RWPE2 (cell line): ENCODE data around the gene SRR.

Source experiments
- ATAC-seq: fragments of 200-7000 bp; cut with Tn5 transposase; 3 replicates; pipeline ENCODE4 v1.9.1; 2021; ENCODE audit warnings: low read depth
- DNase-seq: peaks from one replicate; pipeline ENCODE4 v3.0.0-alpha.2; 2020; ENCODE audit warnings: low spot score
- H3K27ac ChIP-seq: fragments of 450-650 bp; 2 replicates; pipeline ENCODE4 v1.5.1; 2017; ENCODE audit warnings: mild to moderate bottlenecking; ENCODE audit not compliant: poor library complexity, severe bottlenecking
- H3K27me3 ChIP-seq: fragments of 250-450 bp; sonication (Bioruptor Pico); 2 replicates; pipeline ENCODE4 v1.5.1; 2021; ENCODE audit warnings: mild to moderate bottlenecking, moderate library complexity; ENCODE audit not compliant: insufficient read depth, poor library complexity, severe bottlenecking
- H3K36me3 ChIP-seq: fragments of 250-450 bp; sonication (Bioruptor Pico); 2 replicates; pipeline ENCODE4 v1.5.1; 2020; ENCODE audit warnings: low read depth, mild to moderate bottlenecking, moderate library complexity
- H3K4me1 ChIP-seq: fragments of 250-450 bp; sonication (Bioruptor Pico); 2 replicates; pipeline ENCODE4 v1.5.1; 2021; ENCODE audit warnings: mild to moderate bottlenecking, moderate library complexity; ENCODE audit not compliant: insufficient read depth, poor library complexity, severe bottlenecking
- H3K4me3 ChIP-seq: fragments of 250-450 bp; sonication (Bioruptor Pico); 2 replicates; pipeline ENCODE4 v1.5.1; 2021; ENCODE audit warnings: mild to moderate bottlenecking, moderate library complexity; ENCODE audit not compliant: severe bottlenecking
- H3K9me3 ChIP-seq: fragments of 250-450 bp; sonication (Bioruptor Pico); 2 replicates; pipeline ENCODE4 v1.5.1; 2021; ENCODE audit warnings: mild to moderate bottlenecking, moderate library complexity; ENCODE audit not compliant: severe bottlenecking
- CTCF ChIP-seq: fragments of 450-650 bp; IDR thresholded peaks from one replicate; pipeline ENCODE4 v1.5.1; 2017; ENCODE audit warnings: mild to moderate bottlenecking, moderate library complexity; ENCODE audit not compliant: poor library complexity, severe bottlenecking

Gene SRR

GRCh38 chr17:2338315-2338657, 34.5 kb downstream of the SRR start:
- ATAC-seq (no peak), DNase-seq (no peak)
- TF ChIP-seq CTCF: no peak
- Histone ChIP-seq H3K4me3 (peak overlapping the region; percentile 82), H3K27me3 (no peaks in the 10 kb centered on the region), H3K4me1 (peaks cover 6% of the 10 kb centered on the region), H3K36me3 (peaks cover 42% of the 10 kb centered on the region), H3K9me3 (no peaks in the 10 kb centered on the region), H3K27ac (peak overlapping the region; percentile 62)

- no peaks in the 10 kb centered on the region for H3K9me3 ChIP-seq
- DNase-seq (no peak), ATAC-seq (no peak)
- no peaks in the 10 kb centered on the region for H3K27me3 ChIP-seq
- TF ChIP-seq CTCF: no peak
- H3K4me1 ChIP-seq: peaks cover 9% of the 10 kb centered on the region
- H3K27ac ChIP-seq: no peak overlapping the region
- no peak overlapping the region for H3K4me3 ChIP-seq
- peaks cover 29% of the 10 kb centered on the region for H3K36me3 ChIP-seq
Measured at GRCh38 chr17:2343421-2343820, 39.7 kb downstream of the SRR start.

- no peaks in the 10 kb centered on the region for H3K27me3 ChIP-seq
- H3K4me3 ChIP-seq: no peak overlapping the region
- no peak overlapping the region for H3K27ac ChIP-seq
- ATAC-seq (no peak), DNase-seq (no peak)
- H3K4me1 ChIP-seq: peaks cover 8% of the 10 kb centered on the region
- H3K9me3 ChIP-seq: no peaks in the 10 kb centered on the region
- H3K36me3 ChIP-seq: peaks cover 29% of the 10 kb centered on the region
- TF ChIP-seq CTCF: no peak
Measured at GRCh38 chr17:2344528-2344927, 40.8 kb downstream of the SRR start.

- no peak overlapping the region for H3K4me3 ChIP-seq
- TF ChIP-seq CTCF: no peak
- no peaks in the 10 kb centered on the region for H3K9me3 ChIP-seq
- ATAC-seq: no peak
- peaks cover 8% of the 10 kb centered on the region for H3K4me1 ChIP-seq
- peaks cover 24% of the 10 kb centered on the region for H3K36me3 ChIP-seq
- no peak overlapping the region for H3K27ac ChIP-seq
- no peak for DNase-seq
- no peaks in the 10 kb centered on the region for H3K27me3 ChIP-seq
Measured at GRCh38 chr17:2346475-2346874, 42.7 kb downstream of the SRR start.

- Histone ChIP-seq H3K4me3 (no peak overlapping the region), H3K27ac (peak overlapping the region; percentile 4), H3K4me1 (peaks cover 8% of the 10 kb centered on the region), H3K27me3 (no peaks in the 10 kb centered on the region), H3K9me3 (no peaks in the 10 kb centered on the region), H3K36me3 (peaks cover 15% of the 10 kb centered on the region; the same call in 1 of the 2 replicates)
- ATAC-seq (peak; percentile 95), DNase-seq (no peak)
- TF ChIP-seq CTCF: no peak
Measured at GRCh38 chr17:2347805-2348685, 44.3 kb downstream of the SRR start.
